HAP-1 (cell line): ENCODE results near the gene DPH1.

Source experiments
- DNase-seq, 2 experiments: peaks; one replicate each; pipeline ENCODE4 v3.0.0-alpha.2; 2016 to 2020; ENCODE audit warnings: low spot score in 2 of 2
- H3K27me3 ChIP-seq: fragments of 250-450 bp; sonication (Bioruptor Pico); 2 replicates; pipeline ENCODE4 v1.5.1; 2020; ENCODE audit warnings: low read depth, mild to moderate bottlenecking, moderate library complexity
- H3K36me3 ChIP-seq: fragments of 250-450 bp; sonication (Bioruptor Pico); replicated peaks from 2 replicates; pipeline ENCODE4 v1.5.1; 2020; ENCODE audit warnings: mild to moderate bottlenecking
- H3K4me1 ChIP-seq: fragments of 250-450 bp; sonication (Bioruptor Pico); 2 replicates; pipeline ENCODE4 v1.5.1; 2020; ENCODE audit warnings: mild to moderate bottlenecking
- H3K4me3 ChIP-seq: fragments of 250-450 bp; sonication (Bioruptor Pico); 2 replicates; pipeline ENCODE4 v1.5.1; 2020; ENCODE audit warnings: mild to moderate bottlenecking, moderate library complexity
- H3K9me3 ChIP-seq: fragments of 250-450 bp; sonication (Bioruptor Pico); 2 replicates; pipeline ENCODE4 v1.5.1; 2020; ENCODE audit warnings: mild to moderate bottlenecking, moderate library complexity
- in situ Hi-C: fragments of 300-500 bp; cut with MboI; formaldehyde crosslinking; loops from 3 replicates; pipeline ENCODE4 v1.14.3; 2020; ENCODE audit warnings: low sequenced_read_pairs, inconsistent platforms, mixed read lengths

Gene DPH1

GRCh38 chr17:2015314-2015713 is 14.6 kb upstream of the DPH1 start:
- DNase-seq: no peak
- H3K4me3 ChIP-seq: no peak overlapping the region
- H3K36me3 ChIP-seq: no peaks in the 10 kb centered on the region
- H3K27me3 ChIP-seq: no peaks in the 10 kb centered on the region
- in situ Hi-C loops: no loop called here
- no peaks in the 10 kb centered on the region for H3K9me3 ChIP-seq
- H3K4me1 ChIP-seq: no peaks in the 10 kb centered on the region; the same call in 1 of the 2 replicates

- no peaks in the 10 kb centered on the region for H3K9me3 ChIP-seq
- no peak for DNase-seq
- no peaks in the 10 kb centered on the region; the same call in 1 of the 2 replicates for H3K4me1 ChIP-seq
- no peaks in the 10 kb centered on the region for H3K36me3 ChIP-seq
- H3K4me3 ChIP-seq: no peak overlapping the region
- in situ Hi-C loops: no loop called here
- H3K27me3 ChIP-seq: no peaks in the 10 kb centered on the region
Observed at GRCh38 chr17:2016494-2016893, 13.5 kb upstream of the DPH1 start.

GRCh38 chr17:2017274-2017941 is 12.5 kb upstream of the DPH1 start:
- no peak for DNase-seq
- Histone ChIP-seq H3K36me3 (no peaks in the 10 kb centered on the region), H3K9me3 (no peaks in the 10 kb centered on the region), H3K27me3 (no peaks in the 10 kb centered on the region), H3K4me1 (no peaks in the 10 kb centered on the region), H3K4me3 (no peak overlapping the region)
- in situ Hi-C loops: no loop called here

- Histone ChIP-seq H3K4me1 (peaks cover 2% of the 10 kb centered on the region; the same call in 1 of the 2 replicates), H3K4me3 (no peak overlapping the region), H3K9me3 (no peaks in the 10 kb centered on the region), H3K36me3 (no peaks in the 10 kb centered on the region), H3K27me3 (no peaks in the 10 kb centered on the region)
- DNase-seq: no peak
- in situ Hi-C loops: no loop called here
Observed at GRCh38 chr17:2018716-2019510, 11.0 kb upstream of the DPH1 start.

- H3K4me3 ChIP-seq: no peak overlapping the region
- no peak for DNase-seq
- in situ Hi-C loops: no loop called here
- no peaks in the 10 kb centered on the region for H3K9me3 ChIP-seq
- H3K36me3 ChIP-seq: no peaks in the 10 kb centered on the region
- peaks cover 2% of the 10 kb centered on the region; the same call in 1 of the 2 replicates for H3K4me1 ChIP-seq
- no peaks in the 10 kb centered on the region for H3K27me3 ChIP-seq
Observed at GRCh38 chr17:2019723-2020122, 10.2 kb upstream of the DPH1 start.

GRCh38 chr17:2020721-2021120 is 9.2 kb upstream of the DPH1 start:
- no peak overlapping the region for H3K4me3 ChIP-seq
- in situ Hi-C loops: no loop called here
- no peaks in the 10 kb centered on the region for H3K9me3 ChIP-seq
- DNase-seq: no peak
- H3K27me3 ChIP-seq: no peaks in the 10 kb centered on the region
- H3K36me3 ChIP-seq: no peaks in the 10 kb centered on the region
- H3K4me1 ChIP-seq: peaks cover 2% of the 10 kb centered on the region; the same call in 1 of the 2 replicates

- Histone ChIP-seq H3K27me3 (no peaks in the 10 kb centered on the region), H3K36me3 (no peaks in the 10 kb centered on the region), H3K4me3 (peak overlapping the region; percentile 4; the same call in 1 of the 2 replicates), H3K4me1 (peaks cover 6% of the 10 kb centered on the region; the same call in 1 of the 2 replicates), H3K9me3 (no peaks in the 10 kb centered on the region)
- DNase-seq: no peak
- in situ Hi-C loops: no loop called here
Observed at GRCh38 chr17:2022647-2023240, 7.2 kb upstream of the DPH1 start.

- Histone ChIP-seq H3K9me3 (no peaks in the 10 kb centered on the region), H3K4me3 (peak overlapping the region; percentile 4; the same call in 1 of the 2 replicates), H3K27me3 (no peaks in the 10 kb centered on the region), H3K4me1 (peaks cover 6% of the 10 kb centered on the region; the same call in 1 of the 2 replicates), H3K36me3 (no peaks in the 10 kb centered on the region)
- no peak for DNase-seq
- in situ Hi-C loops: no loop called here
Observed at GRCh38 chr17:2023256-2023655, 6.7 kb upstream of the DPH1 start.

- in situ Hi-C loops: no loop called here
- H3K9me3 ChIP-seq: no peaks in the 10 kb centered on the region
- H3K36me3 ChIP-seq: no peaks in the 10 kb centered on the region
- H3K4me1 ChIP-seq: peaks cover 6% of the 10 kb centered on the region; the same call in 1 of the 2 replicates
- peak overlapping the region; percentile 50 for H3K4me3 ChIP-seq
- no peaks in the 10 kb centered on the region for H3K27me3 ChIP-seq
- DNase-seq: peak; percentile 75 to 91
Observed at GRCh38 chr17:2023692-2024571, 6.0 kb upstream of the DPH1 start.

GRCh38 chr17:2024572-2025219 is 5.3 kb upstream of the DPH1 start:
- in situ Hi-C loops: loop anchor here (5.0 to 25.0 kb wide), 2 partner anchors 112 to 387 kb away; partner anchors contain the start of genes RILP, SCARF1 and SLC43A2
- peak in 1 of 2 experiments; percentile 34 for DNase-seq
- H3K9me3 ChIP-seq: no peaks in the 10 kb centered on the region
- peaks cover 8% of the 10 kb centered on the region for H3K4me1 ChIP-seq
- H3K4me3 ChIP-seq: peak overlapping the region; percentile 50
- H3K36me3 ChIP-seq: no peaks in the 10 kb centered on the region
- H3K27me3 ChIP-seq: no peaks in the 10 kb centered on the region

- in situ Hi-C loops: loop anchor here (5.0 to 25.0 kb wide), 2 partner anchors 113 to 388 kb away; partner anchors contain the start of genes RILP, SCARF1 and SLC43A2
- DNase-seq: peak; percentile 84 to 92
- Histone ChIP-seq H3K4me1 (peaks cover 8% of the 10 kb centered on the region), H3K27me3 (no peaks in the 10 kb centered on the region), H3K9me3 (no peaks in the 10 kb centered on the region), H3K36me3 (no peaks in the 10 kb centered on the region; the same call in 1 of the 2 replicates), H3K4me3 (peak within 1 kb of the TSS; percentile 50)
Observed at GRCh38 chr17:2025220-2025621, 4.7 kb upstream of the DPH1 start, which contains the start of gene RTN4RL1. RTN4RL1 (minus strand) TSS chr17:2025334; CDS start chr17:2024865, 469 bp downstream.

GRCh38 chr17:2025622-2026309 is 4.2 kb upstream of the DPH1 start:
- in situ Hi-C loops: loop anchor here (5.0 to 25.0 kb wide), 2 partner anchors 113 to 388 kb away; partner anchors contain the start of genes RILP, SCARF1 and SLC43A2
- H3K4me1 ChIP-seq: peaks cover 10% of the 10 kb centered on the region
- no peaks in the 10 kb centered on the region for H3K27me3 ChIP-seq

More at GRCh38 chr17:2025622-2026309, 4.2 kb upstream of the DPH1 start:
- peak overlapping the region; percentile 50 for H3K4me3 ChIP-seq
- H3K36me3 ChIP-seq: no peaks in the 10 kb centered on the region; the same call in 1 of the 2 replicates
- H3K9me3 ChIP-seq: no peaks in the 10 kb centered on the region
- DNase-seq: peak; percentile 76 to 90
